BLaER1 treated with 17β-estradiol and CSF1 and Interleukin-3, amounts not matched to agents 10 nM and 100 nM (cell line): ENCODE measurements around the gene RSRP1.
A peak's percentile ranks its signal among the peaks of the same experiment; 100 is the strongest.

Experiments used
- H3K27ac ChIP-seq, 11 experiments: shearing (Covaris generic); formaldehyde crosslinking; 2 replicates each; pipeline ENCODE4 v1.8.1; 2022
- H3K27me3 ChIP-seq, 11 experiments: shearing (Covaris generic); formaldehyde crosslinking; 2 replicates each; pipeline ENCODE4 v1.8.1; 2022
- H3K36me3 ChIP-seq, 11 experiments: shearing (Covaris generic); formaldehyde crosslinking; 2 replicates each; pipeline ENCODE4 v1.8.1; 2022
- H3K4me1 ChIP-seq, 10 experiments: shearing (Covaris generic); formaldehyde crosslinking; 2 replicates each; pipeline ENCODE4 v1.8.1; 2022
- H3K4me2 ChIP-seq, 11 experiments: shearing (Covaris generic); formaldehyde crosslinking; 2 replicates each; pipeline ENCODE4 v1.8.1; 2022
- H3K4me3 ChIP-seq, 10 experiments: shearing (Covaris generic); formaldehyde crosslinking; 2 replicates each; pipeline ENCODE4 v1.8.1; 2022
- H3K9ac ChIP-seq, 11 experiments: shearing (Covaris generic); formaldehyde crosslinking; 2 replicates each; pipeline ENCODE4 v1.8.1; 2022
- H3K9me3 ChIP-seq, 11 experiments: shearing (Covaris generic); formaldehyde crosslinking; replicated peaks in 1 of 11; 2 replicates each; pipeline ENCODE4 v1.8.1; 2022
- H4K20me1 ChIP-seq, 11 experiments: shearing (Covaris generic); formaldehyde crosslinking; 2 replicates each; pipeline ENCODE4 v1.8.1; 2022
- Cebpa-rat ChIP-seq, 11 experiments: shearing (Covaris generic); IDR thresholded peaks; 2 replicates each; pipeline ENCODE4 v1.8.1; 2022

Gene RSRP1

GRCh38 chr1:25255706-25256577, 8.7 kb upstream of the RSRP1 start:
- H3K27ac ChIP-seq: no peak overlapping the region
- no peak overlapping the region for H3K4me2 ChIP-seq
- no peak overlapping the region for H3K9ac ChIP-seq
- peaks cover 0 to 63% (median 0%) of the 10 kb centered on the region in 11 experiments; a peak in 4 of 22 replicates for H4K20me1 ChIP-seq
- TF ChIP-seq Cebpa-rat (IDR thresholded peaks at IDR 0.05): no peak
- no peaks in the 10 kb centered on the region for H3K27me3 ChIP-seq
- H3K4me3 ChIP-seq: no peak overlapping the region
- no peaks in the 10 kb centered on the region for H3K9me3 ChIP-seq
- no peaks in the 10 kb centered on the region for H3K36me3 ChIP-seq
- H3K4me1 ChIP-seq: peaks cover 8 to 16% (median 12%) of the 10 kb centered on the region in 10 experiments

GRCh38 chr1:25253911-25254310, 6.7 kb upstream of the RSRP1 start:
- Histone ChIP-seq H4K20me1 (peaks cover 0 to 49% (median 0%) of the 10 kb centered on the region in 11 experiments; a peak in 3 of 22 replicates), H3K4me1 (no peaks in the 10 kb centered on the region), H3K27ac (no peak overlapping the region), H3K9ac (no peak overlapping the region), H3K9me3 (no peaks in the 10 kb centered on the region), H3K4me2 (no peak overlapping the region), H3K27me3 (no peaks in the 10 kb centered on the region), H3K4me3 (no peak overlapping the region), H3K36me3 (no peaks in the 10 kb centered on the region)
- no peak for TF ChIP-seq Cebpa-rat (IDR thresholded peaks at IDR 0.05)

GRCh38 chr1:25247829-25248754, 838 bp upstream of the RSRP1 start:
- peak overlapping the region; percentile 91 to 99 (median 97) for H3K9ac ChIP-seq
- no peaks in the 10 kb centered on the region for H3K9me3 ChIP-seq
- no peaks in the 10 kb centered on the region for H3K27me3 ChIP-seq
- H3K4me2 ChIP-seq: peak overlapping the region; percentile 77 to 96 (median 85)
- no peak for TF ChIP-seq Cebpa-rat (IDR thresholded peaks at IDR 0.05)
- H3K4me1 ChIP-seq: peaks cover 28 to 36% (median 30%) of the 10 kb centered on the region in 10 experiments
- peaks cover 38 to 42% (median 40%) of the 10 kb centered on the region in 11 experiments for H4K20me1 ChIP-seq
- H3K36me3 ChIP-seq: peaks cover 34 to 37% (median 36%) of the 10 kb centered on the region in 11 experiments
- H3K27ac ChIP-seq: peak overlapping the region; percentile 64 to 99 (median 97)
- peak overlapping the region; percentile 84 to 100 (median 95) for H3K4me3 ChIP-seq

- H3K4me2 ChIP-seq: peak overlapping the region; percentile 85 to 98 (median 96)
- H3K4me1 ChIP-seq: peaks cover 33 to 51% (median 44%) of the 10 kb centered on the region in 10 experiments
- peaks cover 53 to 57% (median 54%) of the 10 kb centered on the region in 11 experiments for H4K20me1 ChIP-seq
- H3K9ac ChIP-seq: peak overlapping the region; percentile 91 to 99 (median 97)
- peak overlapping the region; percentile 94 to 99 (median 97) for H3K27ac ChIP-seq
- H3K27me3 ChIP-seq: no peaks in the 10 kb centered on the region
- peaks cover 49 to 52% (median 51%) of the 10 kb centered on the region in 11 experiments for H3K36me3 ChIP-seq
- no peaks in the 10 kb centered on the region for H3K9me3 ChIP-seq
- TF ChIP-seq Cebpa-rat (IDR thresholded peaks at IDR 0.05): no peak
- peak overlapping the region; percentile 84 to 100 (median 95) for H3K4me3 ChIP-seq
Measured at GRCh38 chr1:25246600-25247023, 642 bp downstream of the RSRP1 start.

GRCh38 chr1:25245809-25246599, 1.2 kb downstream of the RSRP1 start:
- Histone ChIP-seq H3K4me1 (peaks cover 39 to 57% (median 50%) of the 10 kb centered on the region in 10 experiments), H3K4me2 (peak overlapping the region; percentile 85 to 98 (median 96)), H3K9me3 (no peaks in the 10 kb centered on the region), H3K27ac (peak overlapping the region; percentile 94 to 99 (median 97)), H3K27me3 (no peaks in the 10 kb centered on the region), H3K9ac (peak overlapping the region; percentile 91 to 99 (median 97)), H3K4me3 (peak overlapping the region; percentile 84 to 100 (median 95)), H3K36me3 (peaks cover 55 to 58% (median 57%) of the 10 kb centered on the region in 11 experiments), H4K20me1 (peaks cover 59 to 63% (median 59%) of the 10 kb centered on the region in 11 experiments)
- no peak for TF ChIP-seq Cebpa-rat (IDR thresholded peaks at IDR 0.05)

- H3K27ac ChIP-seq: no peak overlapping the region
- peak overlapping the region; percentile 85 to 98 (median 96) for H3K4me2 ChIP-seq
- H3K27me3 ChIP-seq: no peaks in the 10 kb centered on the region
- H3K4me3 ChIP-seq: peak overlapping the region; percentile 84 to 100 (median 95)
- H3K36me3 ChIP-seq: peaks cover 61 to 64% (median 63%) of the 10 kb centered on the region in 11 experiments
- H3K4me1 ChIP-seq: peaks cover 45 to 63% (median 56%) of the 10 kb centered on the region in 10 experiments
- H3K9me3 ChIP-seq: no peaks in the 10 kb centered on the region
- peak overlapping the region; percentile 39 to 99 (median 97); a peak in 19 of 22 replicates for H3K9ac ChIP-seq
- H4K20me1 ChIP-seq: peaks cover 65 to 69% (median 65%) of the 10 kb centered on the region in 11 experiments
- no peak for TF ChIP-seq Cebpa-rat (IDR thresholded peaks at IDR 0.05)
Measured at GRCh38 chr1:25245393-25245792, 1.9 kb downstream of the RSRP1 start.

- H3K4me2 ChIP-seq: peak overlapping the region in 9 of 11 experiments; percentile 90 to 98 (median 96); a peak in 14 of 22 replicates
- H3K9ac ChIP-seq: peak overlapping the region in 4 of 11 experiments; percentile 1 to 99 (median 32); a peak in 6 of 22 replicates
- peaks cover 62 to 66% (median 65%) of the 10 kb centered on the region in 11 experiments for H3K36me3 ChIP-seq
- no peaks in the 10 kb centered on the region for H3K27me3 ChIP-seq
- H3K27ac ChIP-seq: no peak overlapping the region
- H3K4me3 ChIP-seq: peak overlapping the region in 5 of 10 experiments; percentile 9 to 96 (median 89); a peak in 4 of 20 replicates
- peaks cover 56 to 74% (median 66%) of the 10 kb centered on the region in 10 experiments for H3K4me1 ChIP-seq
- no peak for TF ChIP-seq Cebpa-rat (IDR thresholded peaks at IDR 0.05)
- H3K9me3 ChIP-seq: no peaks in the 10 kb centered on the region
- H4K20me1 ChIP-seq: peaks cover 67 to 72% (median 68%) of the 10 kb centered on the region in 11 experiments
Measured at GRCh38 chr1:25243907-25244306, 3.3 kb downstream of the RSRP1 start.
